Body of pancreas (tissue), 4 donors: ENCODE data around the gene PALM2AKAP2.

ENCODE experiments used
- POLR2A ChIP-seq, 3 donors: fragments of 450-650 bp; IDR thresholded peaks; one replicate each; pipeline ENCODE4 v1.6.1; 2016; ENCODE audit warnings: antibody characterized with exemption in 3 of 3, mild to moderate bottlenecking in 2 of 3
- TF ChIP-seq, protein P1 (sequence below), 7 experiments: fragments of 450-650 bp in 4 of 7; fragments of 200-600 bp in 3 of 7; sonication (generic) in 3 of 7; IDR thresholded peaks; one replicate each; pipeline ENCODE4 v1.5.1; 2016 to 2019; ENCODE audit warnings: antibody characterized with exemption in 7 of 7

DNA sequence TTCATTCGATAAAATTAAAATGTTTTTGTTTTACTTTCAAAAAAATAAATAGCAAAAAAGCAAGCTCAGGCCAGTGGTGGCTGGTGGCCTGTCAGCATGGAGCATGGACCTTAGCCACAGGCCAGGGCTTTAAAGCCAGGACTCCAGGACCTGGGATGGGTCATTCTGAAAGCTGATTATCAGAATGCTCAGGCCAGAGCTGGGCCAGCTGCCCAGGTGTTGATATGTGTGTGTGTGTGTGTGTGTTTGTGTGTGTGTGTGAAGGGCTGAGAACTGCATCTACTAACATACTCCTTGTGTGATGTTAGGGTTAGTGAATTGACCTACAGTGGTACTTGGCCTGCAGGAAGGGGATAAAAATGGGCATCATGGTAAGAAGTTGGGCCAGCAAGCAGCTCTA is 21.5 kb downstream of the PALM2AKAP2 start:
- TF ChIP-seq, protein P1, sequence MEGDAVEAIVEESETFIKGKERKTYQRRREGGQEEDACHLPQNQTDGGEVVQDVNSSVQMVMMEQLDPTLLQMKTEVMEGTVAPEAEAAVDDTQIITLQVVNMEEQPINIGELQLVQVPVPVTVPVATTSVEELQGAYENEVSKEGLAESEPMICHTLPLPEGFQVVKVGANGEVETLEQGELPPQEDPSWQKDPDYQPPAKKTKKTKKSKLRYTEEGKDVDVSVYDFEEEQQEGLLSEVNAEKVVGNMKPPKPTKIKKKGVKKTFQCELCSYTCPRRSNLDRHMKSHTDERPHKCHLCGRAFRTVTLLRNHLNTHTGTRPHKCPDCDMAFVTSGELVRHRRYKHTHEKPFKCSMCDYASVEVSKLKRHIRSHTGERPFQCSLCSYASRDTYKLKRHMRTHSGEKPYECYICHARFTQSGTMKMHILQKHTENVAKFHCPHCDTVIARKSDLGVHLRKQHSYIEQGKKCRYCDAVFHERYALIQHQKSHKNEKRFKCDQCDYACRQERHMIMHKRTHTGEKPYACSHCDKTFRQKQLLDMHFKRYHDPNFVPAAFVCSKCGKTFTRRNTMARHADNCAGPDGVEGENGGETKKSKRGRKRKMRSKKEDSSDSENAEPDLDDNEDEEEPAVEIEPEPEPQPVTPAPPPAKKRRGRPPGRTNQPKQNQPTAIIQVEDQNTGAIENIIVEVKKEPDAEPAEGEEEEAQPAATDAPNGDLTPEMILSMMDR (IDR thresholded peaks at IDR 0.05) = no peak
- TF ChIP-seq POLR2A (IDR thresholded peaks at IDR 0.05) = no peak
